Tibial artery (tissue), 4 donors: Measurements from ENCODE around the gene CLEC1B.

Experiments used
- DNase-seq, 2 donors: peaks; one replicate each; pipeline ENCODE4 v3.0.0-alpha.2; 2019
- H3K27ac ChIP-seq, 2 donors: fragments of 200-600 bp; sonication (generic) in 1 of 2; 1 replicate in 1 of 2; 2 replicates in 1 of 2; pipeline ENCODE4 v1.5.1; 2018 to 2019; ENCODE audit warnings: mild to moderate bottlenecking in 1 of 2
- H3K27me3 ChIP-seq, 2 donors: fragments of 200-600 bp; sonication (generic) in 1 of 2; one replicate each; pipeline versions ENCODE4 v1.5.1 to v1.6.0; 2016 to 2019
- H3K36me3 ChIP-seq, 3 donors: fragments of 200-600 bp; sonication (generic) in 2 of 3; one replicate each; pipeline ENCODE4 v1.5.1; 2016 to 2019; ENCODE audit warnings: mild to moderate bottlenecking in 2 of 3
- H3K4me1 ChIP-seq, 4 donors: fragments of 200-600 bp; sonication (generic) in 2 of 4; 1 replicate in 3 of 4; 2 replicates in 1 of 4; pipeline ENCODE4 v1.5.1; 2016 to 2019
- H3K4me3 ChIP-seq, 2 donors: fragments of 200-600 bp; sonication (generic) in 1 of 2; 1 replicate in 1 of 2; 2 replicates in 1 of 2; pipeline ENCODE4 v1.5.1; 2018 to 2019; ENCODE audit warnings: mild to moderate bottlenecking in 2 of 2
- H3K9me3 ChIP-seq, 3 donors: fragments of 200-600 bp; sonication (generic) in 1 of 3; one replicate each; pipeline ENCODE4 v1.5.1; 2016 to 2019
- CTCF ChIP-seq, 2 experiments: fragments of 200-600 bp in 1 of 2; fragments of 450-650 bp in 1 of 2; IDR thresholded peaks; one replicate each; pipeline ENCODE4 v1.5.1; 2017 to 2019; ENCODE audit warnings: antibody characterized with exemption in 2 of 2, mild to moderate bottlenecking in 1 of 2, moderate library complexity in 1 of 2
- intact Hi-C: fragments of 100-400 bp; cut with DNase I; formaldehyde crosslinking; loops from one replicate; pipeline ENCODE4 v1.15.0; 2023; ENCODE audit warnings: low total_unique reads

CLEC1B gene

GRCh38 chr12:9999016-9999415, at the start of gene CLEC1B:
TSS of gene CLEC1B (minus strand) at chr12:9999121. CDS start at chr12:9999100, 21 bp downstream.
- DNase-seq = no peak
- TF ChIP-seq CTCF (IDR thresholded peaks at IDR 0.05) = no peak
- intact Hi-C loops = no loop called here
- H3K27ac ChIP-seq = no peak within 1 kb of the TSS
- H3K36me3 ChIP-seq = no peaks in the 10 kb centered on the region
- no peak within 1 kb of the TSS for H3K4me3 ChIP-seq
- H3K27me3 ChIP-seq = no peaks in the 10 kb centered on the region
- no peaks in the 10 kb centered on the region for H3K4me1 ChIP-seq
- no peaks in the 10 kb centered on the region for H3K9me3 ChIP-seq

- H3K4me3 ChIP-seq = no peak overlapping the region
- TF ChIP-seq CTCF (IDR thresholded peaks at IDR 0.05) = no peak
- no peaks in the 10 kb centered on the region for H3K9me3 ChIP-seq
- no peaks in the 10 kb centered on the region for H3K4me1 ChIP-seq
- DNase-seq = no peak
- no peaks in the 10 kb centered on the region for H3K36me3 ChIP-seq
- no peak overlapping the region for H3K27ac ChIP-seq
- H3K27me3 ChIP-seq = no peaks in the 10 kb centered on the region
- intact Hi-C loops = no loop called here
Observed at GRCh38 chr12:10048526-10048925, 49.6 kb upstream of the CLEC1B start.

- no peaks in the 10 kb centered on the region for H3K4me1 ChIP-seq
- TF ChIP-seq CTCF (IDR thresholded peaks at IDR 0.05) = no peak
- no peaks in the 10 kb centered on the region for H3K36me3 ChIP-seq
- no peak overlapping the region for H3K4me3 ChIP-seq
- no peak for DNase-seq
- no peaks in the 10 kb centered on the region for H3K9me3 ChIP-seq
- no peak overlapping the region for H3K27ac ChIP-seq
- intact Hi-C loops = no loop called here
- no peaks in the 10 kb centered on the region for H3K27me3 ChIP-seq
Observed at GRCh38 chr12:10042167-10042566, 43.2 kb upstream of the CLEC1B start.

- Histone ChIP-seq H3K36me3 (no peaks in the 10 kb centered on the region), H3K4me3 (no peak overlapping the region), H3K27me3 (no peaks in the 10 kb centered on the region), H3K4me1 (no peaks in the 10 kb centered on the region), H3K27ac (no peak overlapping the region), H3K9me3 (no peaks in the 10 kb centered on the region)
- TF ChIP-seq CTCF (IDR thresholded peaks at IDR 0.05) = peak in 1 of 2 experiments; percentile 33
- intact Hi-C loops = no loop called here
- DNase-seq = no peak
Observed at GRCh38 chr12:10033783-10034545, 35.0 kb upstream of the CLEC1B start.

GRCh38 chr12:10031771-10032175, 32.9 kb upstream of the CLEC1B start:
- Histone ChIP-seq H3K4me3 (no peak overlapping the region), H3K36me3 (no peaks in the 10 kb centered on the region), H3K27me3 (no peaks in the 10 kb centered on the region), H3K4me1 (no peaks in the 10 kb centered on the region), H3K27ac (no peak overlapping the region), H3K9me3 (no peaks in the 10 kb centered on the region)
- no peak for TF ChIP-seq CTCF (IDR thresholded peaks at IDR 0.05)
- no peak for DNase-seq
- intact Hi-C loops = no loop called here
